KMS-11 (cell line): ENCODE data around the gene CD86.

Experiments used
- H2AFZ ChIP-seq: fragments of 200-600 bp; sonication (generic); 2 replicates; pipeline ENCODE4 v1.6.1; 2016; ENCODE audit warnings: antibody characterized with exemption, mixed run types, low read depth
- H3K27ac ChIP-seq: fragments of 200-600 bp; sonication (generic); 2 replicates; pipeline ENCODE4 v1.6.1; 2016; ENCODE audit warnings: mild to moderate bottlenecking, mixed run types
- H3K27me3 ChIP-seq: fragments of 200-600 bp; sonication (generic); 2 replicates; pipeline ENCODE4 v1.6.1; 2017; ENCODE audit warnings: mild to moderate bottlenecking, low read depth, mixed run types, moderate library complexity; ENCODE audit not compliant: insufficient read depth
- H3K36me3 ChIP-seq: fragments of 200-600 bp; sonication (generic); 2 replicates; pipeline ENCODE4 v1.6.1; 2017; ENCODE audit warnings: mild to moderate bottlenecking, mixed run types; ENCODE audit not compliant: insufficient read depth
- H3K4me1 ChIP-seq: fragments of 200-600 bp; sonication (generic); 2 replicates; pipeline ENCODE4 v1.6.1; 2016; ENCODE audit warnings: mild to moderate bottlenecking, low read depth, mixed run types; ENCODE audit not compliant: poor library complexity, severe bottlenecking
- H3K4me2 ChIP-seq: fragments of 200-600 bp; sonication (generic); 2 replicates; pipeline ENCODE4 v1.7.0; 2016; ENCODE audit warnings: mild to moderate bottlenecking, mixed run types
- H3K4me3 ChIP-seq: fragments of 200-600 bp; sonication (generic); IDR thresholded peaks from 2 replicates; pipeline ENCODE4 v1.6.1; 2017; ENCODE audit warnings: low read depth, low read length, mixed read lengths; ENCODE audit not compliant: insufficient read depth
- H3K79me2 ChIP-seq: fragments of 200-600 bp; sonication (generic); 2 replicates; pipeline ENCODE4 v1.6.1; 2016; ENCODE audit warnings: low read depth, mixed run types; ENCODE audit not compliant: insufficient read depth
- H3K9ac ChIP-seq: fragments of 200-600 bp; sonication (generic); 2 replicates; pipeline ENCODE4 v1.6.1; 2016; ENCODE audit warnings: mild to moderate bottlenecking, mixed run types
- H4K20me1 ChIP-seq: fragments of 200-600 bp; sonication (generic); 2 replicates; pipeline ENCODE4 v1.6.1; 2016; ENCODE audit warnings: mild to moderate bottlenecking, mixed run types; ENCODE audit not compliant: insufficient read depth
- TF ChIP-seq, protein P1 (sequence below): fragments of 200-600 bp; sonication (generic); conservative IDR thresholded peaks from 2 replicates; pipeline ENCODE4 v1.6.1; 2017; ENCODE audit warnings: low read depth, mild to moderate bottlenecking, antibody characterized with exemption, low read length, moderate library complexity, mixed read lengths

The CD86 gene

DNA sequence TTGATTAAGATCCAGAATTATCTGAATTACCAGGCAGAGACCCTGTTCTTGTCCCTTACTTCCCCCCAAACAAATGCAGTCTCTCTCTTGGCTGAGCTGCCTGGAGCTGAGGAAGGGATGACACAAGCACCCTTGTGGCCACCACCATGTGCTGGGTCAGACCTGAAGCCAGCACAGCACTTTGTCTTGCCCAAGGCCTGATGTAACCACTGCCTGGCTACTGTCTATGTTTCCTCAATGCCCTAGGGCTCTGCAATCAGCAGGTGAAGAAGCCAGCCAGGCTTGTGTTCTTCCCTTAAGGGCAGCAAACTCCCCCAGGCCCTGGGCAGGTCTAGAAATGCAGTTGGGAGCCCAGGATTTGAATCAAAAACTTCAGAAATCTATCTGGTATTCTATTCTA is 112.5 kb downstream of the CD86 start:
- no peak overlapping the region for H2AFZ ChIP-seq
- no peaks in the 10 kb centered on the region for H3K4me1 ChIP-seq
- H3K27me3 ChIP-seq = no peaks in the 10 kb centered on the region
- no peak overlapping the region for H3K9ac ChIP-seq
- H3K4me3 ChIP-seq = no peak overlapping the region
- H3K36me3 ChIP-seq = no peaks in the 10 kb centered on the region
- TF ChIP-seq, protein P1, sequence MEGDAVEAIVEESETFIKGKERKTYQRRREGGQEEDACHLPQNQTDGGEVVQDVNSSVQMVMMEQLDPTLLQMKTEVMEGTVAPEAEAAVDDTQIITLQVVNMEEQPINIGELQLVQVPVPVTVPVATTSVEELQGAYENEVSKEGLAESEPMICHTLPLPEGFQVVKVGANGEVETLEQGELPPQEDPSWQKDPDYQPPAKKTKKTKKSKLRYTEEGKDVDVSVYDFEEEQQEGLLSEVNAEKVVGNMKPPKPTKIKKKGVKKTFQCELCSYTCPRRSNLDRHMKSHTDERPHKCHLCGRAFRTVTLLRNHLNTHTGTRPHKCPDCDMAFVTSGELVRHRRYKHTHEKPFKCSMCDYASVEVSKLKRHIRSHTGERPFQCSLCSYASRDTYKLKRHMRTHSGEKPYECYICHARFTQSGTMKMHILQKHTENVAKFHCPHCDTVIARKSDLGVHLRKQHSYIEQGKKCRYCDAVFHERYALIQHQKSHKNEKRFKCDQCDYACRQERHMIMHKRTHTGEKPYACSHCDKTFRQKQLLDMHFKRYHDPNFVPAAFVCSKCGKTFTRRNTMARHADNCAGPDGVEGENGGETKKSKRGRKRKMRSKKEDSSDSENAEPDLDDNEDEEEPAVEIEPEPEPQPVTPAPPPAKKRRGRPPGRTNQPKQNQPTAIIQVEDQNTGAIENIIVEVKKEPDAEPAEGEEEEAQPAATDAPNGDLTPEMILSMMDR = no peak
- no peak overlapping the region for H3K27ac ChIP-seq
- no peaks in the 10 kb centered on the region for H4K20me1 ChIP-seq
- H3K4me2 ChIP-seq = no peak overlapping the region
- H3K79me2 ChIP-seq = no peaks in the 10 kb centered on the region

DNA sequence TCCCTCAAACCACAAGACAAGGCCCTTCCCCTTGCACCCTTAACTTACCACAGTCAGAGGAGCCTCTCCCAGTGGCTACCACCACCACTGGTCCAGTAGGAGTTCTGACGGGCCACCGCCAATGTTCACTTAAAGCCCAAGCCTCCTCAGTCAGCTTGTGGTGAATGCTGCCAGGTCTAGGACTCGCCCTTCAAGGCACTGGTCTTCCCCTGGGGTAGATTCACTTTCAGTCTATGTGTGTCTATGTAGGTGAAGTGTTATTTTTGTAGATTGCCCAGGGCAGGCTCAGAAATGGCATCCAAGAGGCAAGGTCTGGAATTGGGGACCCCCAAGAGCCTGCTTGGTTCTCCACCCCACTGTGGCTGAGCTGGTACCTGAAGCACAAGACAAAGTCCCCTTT is 112.9 kb downstream of the CD86 start:
- no peaks in the 10 kb centered on the region for H3K36me3 ChIP-seq
- no peaks in the 10 kb centered on the region for H3K27me3 ChIP-seq
- no peak overlapping the region for H3K4me2 ChIP-seq
- no peaks in the 10 kb centered on the region for H4K20me1 ChIP-seq
- H3K79me2 ChIP-seq = no peaks in the 10 kb centered on the region
- H3K4me1 ChIP-seq = no peaks in the 10 kb centered on the region
- H3K4me3 ChIP-seq = no peak overlapping the region
- TF ChIP-seq, protein P1 = no peak
- H3K27ac ChIP-seq = no peak overlapping the region
- no peak overlapping the region for H3K9ac ChIP-seq
- H2AFZ ChIP-seq = no peak overlapping the region

GRCh38 chr3:122169911-122170310 is 114.7 kb downstream of the CD86 start:
- Histone ChIP-seq H3K27ac (no peak overlapping the region), H3K4me3 (no peak overlapping the region), H3K4me1 (no peaks in the 10 kb centered on the region), H4K20me1 (no peaks in the 10 kb centered on the region), H3K4me2 (no peak overlapping the region), H3K79me2 (no peaks in the 10 kb centered on the region), H2AFZ (no peak overlapping the region), H3K36me3 (no peaks in the 10 kb centered on the region), H3K27me3 (no peaks in the 10 kb centered on the region), H3K9ac (no peak overlapping the region)
- TF ChIP-seq, protein P1 = no peak
